ENCODE measurements around the gene DISC1.

The DISC1 gene

GRCh38 chr1:232017759-232018158, 391.2 kb downstream of the DISC1 start:
- DNase-seq = no peak

- DNase-seq = no peak
Measured at GRCh38 chr1:232018231-232019025, 391.8 kb downstream of the DISC1 start.

- no peak for DNase-seq
Measured at GRCh38 chr1:232019026-232019340, 392.4 kb downstream of the DISC1 start.

GRCh38 chr1:232020352-232020751, 393.8 kb downstream of the DISC1 start:
- DNase-seq = no peak

- no peak for DNase-seq
Measured at GRCh38 chr1:232029315-232029714, 402.7 kb downstream of the DISC1 start.

GRCh38 chr1:232031156-232031555, 404.6 kb downstream of the DISC1 start:
- no peak for DNase-seq

GRCh38 chr1:232033285-232033684, 406.7 kb downstream of the DISC1 start:
- no peak for DNase-seq

- DNase-seq = no peak
Measured at GRCh38 chr1:232034556-232034955, 408.0 kb downstream of the DISC1 start.

- no peak for DNase-seq
Measured at GRCh38 chr1:232036181-232036933, 409.8 kb downstream of the DISC1 start.

GRCh38 chr1:232037774-232038388, 411.3 kb downstream of the DISC1 start:
- no peak for DNase-seq

GRCh38 chr1:232038706-232039677, 412.4 kb downstream of the DISC1 start:
- DNase-seq = no peak

- DNase-seq = no peak
Measured at GRCh38 chr1:232040260-232040659, 413.7 kb downstream of the DISC1 start.

- no peak for DNase-seq
Measured at GRCh38 chr1:232044728-232045127, 418.1 kb downstream of the DISC1 start.

- DNase-seq = no peak
Measured at GRCh38 chr1:232045139-232045994, 418.8 kb downstream of the DISC1 start.

- no peak for DNase-seq
Measured at GRCh38 chr1:232046451-232047306, 420.1 kb downstream of the DISC1 start.

GRCh38 chr1:232047473-232047872, 420.9 kb downstream of the DISC1 start:
- DNase-seq = no peak

- DNase-seq = no peak
Measured at GRCh38 chr1:232048481-232048880, 421.9 kb downstream of the DISC1 start.

- no peak for DNase-seq
Measured at GRCh38 chr1:232049335-232049734, 422.7 kb downstream of the DISC1 start.

- DNase-seq = no peak
Measured at GRCh38 chr1:232057217-232057895, 430.8 kb downstream of the DISC1 start.

GRCh38 chr1:232057896-232058274, 431.3 kb downstream of the DISC1 start:
- DNase-seq = no peak
